Keratinocyte (primary cell): Measurements from ENCODE around the gene FBXL13. TPM values are rescaled to one million over a fixed set of nuclear protein-coding genes. Genes with fewer than 3 reads are reported as not detected.
A peak's percentile ranks its signal among the peaks of the same experiment; 100 is the strongest.

Source experiments
- DNase-seq: peaks from one replicate; pipeline ENCODE4 v3.0.0-alpha.2; 2011; ENCODE audit warnings: low read depth, missing footprints, low spot score
- FAIRE-seq: peaks from 2 replicates; lab custom pipeline; 2011; peaks lifted over from hg19 to GRCh38; lab: Jason Lieb, UNC
- H2AFZ ChIP-seq: 2 replicates; pipeline ENCODE4 v1.6.0; 2012; ENCODE audit warnings: low read length, control low read depth, inconsistent platforms; ENCODE audit not compliant: control insufficient read depth
- H3K27ac ChIP-seq: 2 replicates; pipeline ENCODE4 v1.5.1; 2011; ENCODE audit warnings: low read length; ENCODE audit not compliant: control insufficient read depth, insufficient read depth
- H3K27me3 ChIP-seq: 3 replicates; pipeline ENCODE4 v1.6.0; 2011; ENCODE audit warnings: low read length; ENCODE audit not compliant: control insufficient read depth, insufficient read depth; ENCODE audit errors: extremely low read depth
- H3K36me3 ChIP-seq, 2 experiments: 2 replicates in 1 of 2; 3 replicates in 1 of 2; pipeline ENCODE4 v1.5.1; 2011; ENCODE audit warnings: low read length in 2 of 2, mild to moderate bottlenecking in 1 of 2; ENCODE audit not compliant: control insufficient read depth in 2 of 2, insufficient read depth in 2 of 2; ENCODE audit errors: extremely low read depth in 1 of 2
- H3K4me1 ChIP-seq: 3 replicates; pipeline ENCODE4 v1.5.1; 2011; ENCODE audit warnings: low read length; ENCODE audit not compliant: control insufficient read depth, insufficient read depth; ENCODE audit errors: extremely low read depth
- H3K4me2 ChIP-seq: 3 replicates; pipeline ENCODE4 v1.6.0; 2011; ENCODE audit warnings: low read depth, low read length; ENCODE audit not compliant: control insufficient read depth, insufficient read depth; ENCODE audit errors: extremely low read depth
- H3K4me3 ChIP-seq, 3 experiments: fragments of 200-600 bp in 1 of 3; sonication (generic) in 1 of 3; 2 replicates in 2 of 3; 3 replicates in 1 of 3; pipeline ENCODE4 v1.5.1; 2011 to 2016; ENCODE audit warnings: low read length in 3 of 3, mild to moderate bottlenecking in 3 of 3, control low read depth in 2 of 3, inconsistent platforms in 1 of 3, low read depth in 1 of 3, mixed read lengths in 1 of 3, mixed run types in 1 of 3, moderate library complexity in 1 of 3; ENCODE audit not compliant: control insufficient read depth in 2 of 3, insufficient read depth in 2 of 3; ENCODE audit errors: extremely low read depth in 1 of 3
- H3K79me2 ChIP-seq: 2 replicates; pipeline ENCODE4 v1.6.0; 2012; ENCODE audit warnings: low read length; ENCODE audit not compliant: control insufficient read depth, insufficient read depth
- H3K9ac ChIP-seq: 3 replicates; pipeline ENCODE4 v1.6.0; 2011; ENCODE audit warnings: low read length; ENCODE audit not compliant: control insufficient read depth, insufficient read depth; ENCODE audit errors: extremely low read depth
- H3K9me1 ChIP-seq: 3 replicates; pipeline ENCODE4 v1.6.0; 2011; ENCODE audit warnings: low read length; ENCODE audit not compliant: control insufficient read depth, insufficient read depth; ENCODE audit errors: extremely low read depth
- H3K9me3 ChIP-seq: 2 replicates; pipeline ENCODE4 v1.5.1; 2012; ENCODE audit warnings: low read depth, low read length; ENCODE audit not compliant: control insufficient read depth
- H4K20me1 ChIP-seq: 3 replicates; pipeline ENCODE4 v1.6.0; 2011; ENCODE audit warnings: low read length; ENCODE audit not compliant: control insufficient read depth, insufficient read depth; ENCODE audit errors: extremely low read depth
- CTCF ChIP-seq, 3 experiments: IDR thresholded peaks in 1 of 3; conservative IDR thresholded peaks in 1 of 3; optimal IDR thresholded peaks in 1 of 3; 2 replicates in 2 of 3; 3 replicates in 1 of 3; pipeline versions ENCODE3 to v1.5.1; 2011; ENCODE audit warnings: low read length in 3 of 3, mild to moderate bottlenecking in 3 of 3, moderate library complexity in 2 of 3, control low read depth in 1 of 3, inconsistent platforms in 1 of 3; ENCODE audit not compliant: insufficient read depth in 2 of 3; ENCODE audit errors: extremely low read depth in 1 of 3
- EZH2 ChIP-seq: IDR thresholded peaks from one replicate; pipeline ENCODE4 v1.6.1; 2012; ENCODE audit warnings: inconsistent platforms, mild to moderate bottlenecking, low read length, moderate library complexity
- dilution Hi-C: fragments of 300-500 bp; cut with MboI; formaldehyde crosslinking; loops from one replicate; pipeline ENCODE4 v1.7.0; 2020; ENCODE audit warnings: low sequenced_read_pairs; ENCODE audit not compliant: extremely low pct_ligation_motif_present
- polyA plus RNA-seq, 5 experiments: library from polyadenylated mRNA; depleted of rRNA in 3 of 5; stranded (reverse) in 3 of 5; stranded (forward) in 1 of 5; unstranded in 1 of 5; fragments of >200 nt; gene quantifications; 1 replicate in 1 of 5; 2 replicates in 3 of 5; 3 replicates in 1 of 5; pipeline versions ENCODE4 v1.2.1 to v1.2.3, GENCODE V29; 2011 to 2012; ENCODE audit warnings: missing spikeins in 2 of 5, low read depth in 1 of 5, low replicate concordance in 1 of 5

The FBXL13 gene
- polyA plus RNA-seq, 1 donor (not counting 4 experiments of a cell fraction or from before 2014, with no cell fraction given) = 0.20 TPM

DNA sequence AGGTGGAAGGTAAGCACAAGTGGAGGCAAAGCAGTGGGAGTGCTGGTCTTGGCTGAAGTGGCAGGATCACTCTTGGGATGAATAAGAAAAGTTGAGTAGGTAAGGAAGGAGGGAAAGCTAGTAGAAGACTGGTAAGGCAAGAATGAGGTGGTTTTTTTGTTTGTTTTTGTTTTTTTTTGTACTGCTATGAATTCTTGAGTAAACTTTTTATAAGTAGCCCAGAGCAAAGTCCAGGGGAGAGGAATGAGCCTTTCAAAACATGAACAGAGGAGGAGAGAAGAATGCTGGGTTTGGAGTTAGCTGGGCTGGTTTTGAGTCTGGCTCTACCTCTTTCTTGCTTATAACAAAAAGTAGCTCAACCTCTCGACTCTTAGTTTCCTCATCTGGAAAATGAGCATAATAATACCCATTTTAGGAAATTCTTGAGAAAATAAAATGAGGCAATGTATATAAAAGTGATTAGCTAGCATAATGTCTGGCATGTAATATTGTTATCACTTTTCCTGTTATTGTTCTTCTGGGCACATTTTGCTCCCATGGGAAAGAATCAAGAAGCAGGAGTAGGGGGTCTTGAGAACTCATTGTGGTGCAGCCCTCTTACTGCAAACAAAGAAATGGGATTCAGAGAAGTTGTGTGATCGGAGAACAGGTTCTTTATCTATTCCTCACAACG is 185.9 kb downstream of the FBXL13 start:
- dilution Hi-C loops = no loop called here
- no peak overlapping the region for H3K9ac ChIP-seq
- no peak overlapping the region for H3K27ac ChIP-seq
- no peaks in the 10 kb centered on the region for H3K9me3 ChIP-seq
- no peaks in the 10 kb centered on the region for H3K36me3 ChIP-seq
- no peaks in the 10 kb centered on the region for H4K20me1 ChIP-seq
- DNase-seq (no peak), FAIRE-seq (no peak)
- no peaks in the 10 kb centered on the region for H3K27me3 ChIP-seq
- no peaks in the 10 kb centered on the region for H3K79me2 ChIP-seq
- no peak overlapping the region for H2AFZ ChIP-seq
- H3K4me2 ChIP-seq = no peak overlapping the region
- no peaks in the 10 kb centered on the region for H3K9me1 ChIP-seq
- TF ChIP-seq EZH2 = no peak
- TF ChIP-seq CTCF (optimal IDR thresholded peaks at IDR 0.05 in 1 of 3, IDR thresholded peaks at IDR 0.05 in 1 of 3, conservative IDR thresholded peaks at IDR 0.05 in 1 of 3; ENCODE audit: extremely low read depth in 1 of 3, insufficient read depth in 2 of 3, low read length in 3 of 3) = no peak
- peaks cover 21% of the 10 kb centered on the region for H3K4me1 ChIP-seq
- no peak overlapping the region for H3K4me3 ChIP-seq

DNA sequence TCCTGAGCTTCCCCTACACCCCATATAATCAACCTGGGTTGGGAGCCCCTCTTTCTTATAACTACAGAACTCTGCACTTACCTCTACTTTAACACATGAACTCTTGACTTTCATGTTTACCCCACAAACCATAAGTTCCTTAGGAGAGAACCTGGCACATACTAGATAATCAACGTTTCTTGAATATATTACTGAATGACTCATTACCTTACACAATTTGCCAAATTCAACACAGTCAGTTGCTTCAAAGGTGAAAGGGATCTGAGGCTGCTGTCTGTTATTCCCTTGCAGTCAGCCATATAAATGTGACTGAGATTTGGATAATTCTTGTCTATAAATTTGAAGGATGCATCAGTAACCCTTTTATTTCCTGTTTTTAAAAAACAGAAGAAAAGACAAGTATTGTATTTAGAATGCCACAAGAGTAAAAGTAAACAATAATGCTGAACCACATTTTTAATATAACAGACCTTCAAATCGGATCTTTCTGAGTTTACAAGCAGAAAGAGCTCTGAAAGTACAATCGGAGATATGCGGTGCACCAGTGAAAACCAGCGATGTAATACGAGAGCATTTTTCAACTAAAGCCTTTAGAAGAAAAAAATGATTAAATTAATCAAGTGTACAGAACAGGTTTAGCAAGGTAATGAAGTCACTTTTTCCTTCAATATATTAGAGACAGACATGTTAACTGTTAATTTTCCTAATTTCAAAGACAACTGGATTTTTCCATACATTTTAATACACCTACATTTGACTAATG is 191.3 kb downstream of the FBXL13 start:
- Histone ChIP-seq H3K9ac (peak overlapping the region; percentile 28), H3K4me2 (peak overlapping the region; percentile 79), H2AFZ (peak overlapping the region; percentile 19), H4K20me1 (no peaks in the 10 kb centered on the region), H3K27ac (peak overlapping the region; percentile 53), H3K4me3 (peak overlapping the region in 2 of 3 experiments; percentile 37 to 42), H3K4me1 (peaks cover 14% of the 10 kb centered on the region), H3K9me3 (no peaks in the 10 kb centered on the region), H3K9me1 (no peaks in the 10 kb centered on the region), H3K79me2 (no peaks in the 10 kb centered on the region), H3K27me3 (no peaks in the 10 kb centered on the region), H3K36me3 (no peaks in the 10 kb centered on the region)
- TF ChIP-seq EZH2 (no peak), CTCF (optimal IDR thresholded peaks at IDR 0.05 in 1 of 3, IDR thresholded peaks at IDR 0.05 in 1 of 3, conservative IDR thresholded peaks at IDR 0.05 in 1 of 3; ENCODE audit: extremely low read depth in 1 of 3, insufficient read depth in 2 of 3, low read length in 3 of 3) (no peak)
- DNase-seq (peak; percentile 40), FAIRE-seq (peak; percentile 90)
- dilution Hi-C loops = no loop called here
